Fibroblast of lung (primary cell): ENCODE results near the gene METTL25. TPM values are rescaled to one million over a fixed set of nuclear protein-coding genes. Genes with fewer than 3 reads are reported as not detected.

Experiments used
- DNase-seq, 2 donors: peaks; one replicate each; pipeline versions ENCODE4 v3.0.0 to v3.0.0-alpha.2; 2010; ENCODE audit warnings: low read depth in 2 of 2
- H2AFZ ChIP-seq: 2 replicates; pipeline ENCODE4 v1.5.1; 2012; ENCODE audit warnings: low read length, control low read depth, inconsistent platforms
- H3K27ac ChIP-seq: 2 replicates; pipeline ENCODE4 v1.5.1; 2011; ENCODE audit warnings: low read length, control low read depth; ENCODE audit not compliant: insufficient read depth
- H3K27me3 ChIP-seq: 2 replicates; pipeline ENCODE4 v1.5.1; 2011; ENCODE audit warnings: mild to moderate bottlenecking, low read length; ENCODE audit not compliant: control insufficient read depth, insufficient read depth
- H3K36me3 ChIP-seq: 2 replicates; pipeline ENCODE4 v1.5.1; 2011; ENCODE audit warnings: low read length; ENCODE audit not compliant: control insufficient read depth, insufficient read depth
- H3K4me1 ChIP-seq: 2 replicates; pipeline ENCODE4 v1.5.1; 2011; ENCODE audit warnings: low read length; ENCODE audit not compliant: control insufficient read depth, insufficient read depth; ENCODE audit errors: extremely low read depth
- H3K4me2 ChIP-seq: 2 replicates; pipeline ENCODE4 v1.5.1; 2011; ENCODE audit warnings: low read length, control low read depth; ENCODE audit not compliant: insufficient read depth; ENCODE audit errors: extremely low read depth
- H3K4me3 ChIP-seq, 4 experiments: fragments of 200-600 bp in 1 of 4; sonication (generic) in 1 of 4; replicated peaks in 1 of 4; 2 replicates each; pipeline ENCODE4 v1.5.1; 2011 to 2016; ENCODE audit warnings: low read length in 4 of 4, low read depth in 3 of 4, mild to moderate bottlenecking in 3 of 4, control low read depth in 2 of 4, inconsistent platforms in 1 of 4, mixed read lengths in 1 of 4; ENCODE audit not compliant: insufficient read depth in 1 of 4; ENCODE audit errors: control extremely low read depth in 1 of 4
- H3K79me2 ChIP-seq: 2 replicates; pipeline ENCODE4 v1.5.1; 2012; ENCODE audit warnings: mild to moderate bottlenecking, low read length, inconsistent platforms; ENCODE audit not compliant: control insufficient read depth, insufficient read depth
- H3K9ac ChIP-seq: 2 replicates; pipeline ENCODE4 v1.5.1; 2011; ENCODE audit warnings: mild to moderate bottlenecking, low read length, control low read depth; ENCODE audit not compliant: insufficient read depth
- H3K9me3 ChIP-seq: 2 replicates; pipeline ENCODE4 v1.5.1; 2012; ENCODE audit warnings: low read depth, low read length; ENCODE audit not compliant: control insufficient read depth, insufficient read depth
- H4K20me1 ChIP-seq: 2 replicates; pipeline ENCODE4 v1.5.1; 2011; ENCODE audit warnings: low read length; ENCODE audit not compliant: control insufficient read depth, insufficient read depth; ENCODE audit errors: extremely low read depth
- CTCF ChIP-seq, 2 donors: IDR thresholded peaks in 1 of 2; conservative IDR thresholded peaks in 1 of 2; 1 replicate in 1 of 2; 2 replicates in 1 of 2; pipeline ENCODE4 v1.5.1; 2011 to 2012; ENCODE audit warnings: low read length in 2 of 2, control low read depth in 1 of 2, inconsistent platforms in 1 of 2, low read depth in 1 of 2, mild to moderate bottlenecking in 1 of 2
- EZH2 ChIP-seq: IDR thresholded peaks from 2 replicates; pipeline ENCODE4 v1.5.1; 2012; ENCODE audit warnings: low read length, control low read depth, mild to moderate bottlenecking; ENCODE audit errors: missing control alignments
- polyA plus RNA-seq, 2 donors: library from polyadenylated mRNA; depleted of rRNA in 1 of 2; stranded (reverse) in 1 of 2; unstranded in 1 of 2; fragments of >200 nt; gene quantifications; 2 replicates each; pipeline ENCODE4 v1.2.1, GENCODE V29; 2011 to 2012; ENCODE audit warnings: missing spikeins in 1 of 2
- total RNA-seq: library from RNA; depleted of rRNA; stranded (reverse); fragments of >200 nt; gene quantifications from 2 replicates; pipeline ENCODE4 v1.2.1, GENCODE V29; 2014

METTL25 gene
- total and polyA plus RNA-seq, 2 donors (not counting 1 experiment from before 2014, with no cell fraction given) = 4.2 to 6.9 TPM

- Histone ChIP-seq H3K9me3 (no peaks in the 10 kb centered on the region), H3K9ac (no peak overlapping the region), H3K27me3 (no peaks in the 10 kb centered on the region), H3K4me1 (no peaks in the 10 kb centered on the region), H2AFZ (no peak overlapping the region), H4K20me1 (no peaks in the 10 kb centered on the region), H3K36me3 (no peaks in the 10 kb centered on the region), H3K79me2 (no peaks in the 10 kb centered on the region), H3K27ac (no peak overlapping the region), H3K4me3 (no peak overlapping the region), H3K4me2 (no peak overlapping the region)
- TF ChIP-seq EZH2 (no peak), CTCF (conservative IDR thresholded peaks at IDR 0.05 in 1 of 2, IDR thresholded peaks at IDR 0.05 in 1 of 2; ENCODE audit: low read depth in 1 of 2, low read length in 2 of 2) (no peak)
- DNase-seq = peak; percentile 42 to 56
Measured at GRCh38 chr12:82486524-82487235, 128.4 kb downstream of the METTL25 start.

GRCh38 chr12:82504409-82504808, 146.1 kb downstream of the METTL25 start:
- Histone ChIP-seq H3K9ac (no peak overlapping the region), H3K79me2 (no peaks in the 10 kb centered on the region), H2AFZ (no peak overlapping the region), H3K27me3 (no peaks in the 10 kb centered on the region), H3K4me1 (no peaks in the 10 kb centered on the region), H3K9me3 (no peaks in the 10 kb centered on the region), H3K4me3 (no peak overlapping the region), H3K36me3 (no peaks in the 10 kb centered on the region), H4K20me1 (no peaks in the 10 kb centered on the region), H3K27ac (no peak overlapping the region), H3K4me2 (no peak overlapping the region)
- TF ChIP-seq CTCF (conservative IDR thresholded peaks at IDR 0.05 in 1 of 2, IDR thresholded peaks at IDR 0.05 in 1 of 2; ENCODE audit: low read depth in 1 of 2, low read length in 2 of 2) = no peak
- no peak for TF ChIP-seq EZH2
- no peak for DNase-seq

GRCh38 chr12:82505150-82505549, 146.8 kb downstream of the METTL25 start:
- no peaks in the 10 kb centered on the region for H3K36me3 ChIP-seq
- H3K27me3 ChIP-seq = no peaks in the 10 kb centered on the region
- H3K9ac ChIP-seq = no peak overlapping the region
- no peak overlapping the region for H3K27ac ChIP-seq
- H4K20me1 ChIP-seq = no peaks in the 10 kb centered on the region
- H3K4me2 ChIP-seq = no peak overlapping the region
- DNase-seq = no peak
- H3K4me3 ChIP-seq = no peak overlapping the region
- no peaks in the 10 kb centered on the region for H3K9me3 ChIP-seq
- H3K79me2 ChIP-seq = no peaks in the 10 kb centered on the region
- TF ChIP-seq CTCF (conservative IDR thresholded peaks at IDR 0.05 in 1 of 2, IDR thresholded peaks at IDR 0.05 in 1 of 2; ENCODE audit: low read depth in 1 of 2, low read length in 2 of 2) (no peak), EZH2 (no peak)
- no peaks in the 10 kb centered on the region for H3K4me1 ChIP-seq
- no peak overlapping the region for H2AFZ ChIP-seq
